ENCODE measurements around the gene ATP10D.

DNA sequence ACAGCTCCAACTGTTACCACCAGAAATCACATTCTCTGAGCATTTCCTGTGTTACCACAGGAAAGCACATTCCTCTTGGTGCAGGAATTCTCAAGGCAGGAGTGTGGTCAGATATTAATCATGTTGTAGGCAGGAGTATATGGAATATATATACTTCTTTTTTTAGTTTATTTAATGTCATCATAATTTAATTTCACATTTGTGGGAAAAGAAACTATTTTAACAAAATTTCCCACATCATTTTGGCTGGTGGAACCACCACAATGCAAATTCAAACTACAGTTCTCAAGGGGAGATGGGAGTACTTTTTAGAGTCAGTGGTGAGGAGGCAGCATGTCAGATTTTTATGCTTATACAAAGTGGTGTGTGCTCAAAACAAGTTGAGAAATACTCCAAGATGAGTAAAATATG lies 139.0 kb downstream of the ATP10D start:
- TF ChIP-seq SP1 (IDR thresholded peaks at IDR 0.05) (no peak), FOXM1 (IDR thresholded peaks at IDR 0.05; ENCODE audit: borderline replicate concordance) (no peak), HDGF (IDR thresholded peaks at IDR 0.05; ENCODE audit: borderline replicate concordance) (no peak), ZNF384 (IDR thresholded peaks at IDR 0.05) (no peak), FOXA1 (IDR thresholded peaks at IDR 0.05) (no peak), BHLHE40 (IDR thresholded peaks at IDR 0.05; ENCODE audit: borderline replicate concordance) (no peak), TARDBP (IDR thresholded peaks at IDR 0.05) (no peak), SUZ12 (IDR thresholded peaks at IDR 0.05) (no peak), LEF1 (IDR thresholded peaks at IDR 0.05; ENCODE audit: borderline replicate concordance) (no peak), ARNT (IDR thresholded peaks at IDR 0.05) (no peak), CTBP1 (IDR thresholded peaks at IDR 0.05; ENCODE audit: borderline replicate concordance) (no peak), FOXK2 (IDR thresholded peaks at IDR 0.05) (no peak), L3MBTL2 (conservative IDR thresholded peaks at IDR 0.05) (no peak), ELF4 (IDR thresholded peaks at IDR 0.05) (no peak)
